GM21786 (cell line): ENCODE results near the gene DRD4.

Experiments used
- ATAC-seq: cut with Tn5 transposase; IDR thresholded peaks from one replicate; pipeline ENCODE4 v1.9.1; 2021; ENCODE audit not compliant: unreplicated experiment

DRD4 gene

GRCh38 chr11:620935-621814 is 15.9 kb upstream of the DRD4 start:
- no peak for ATAC-seq

- no peak for ATAC-seq
Observed at GRCh38 chr11:621838-622237, 15.2 kb upstream of the DRD4 start.

- ATAC-seq: no peak
Observed at GRCh38 chr11:623349-623869, 13.7 kb upstream of the DRD4 start.

- ATAC-seq: no peak
Observed at GRCh38 chr11:623999-624704, 12.9 kb upstream of the DRD4 start.

GRCh38 chr11:624705-625635 is 12.1 kb upstream of the DRD4 start, which contains the start of gene CDHR5:
CDHR5 (minus strand) TSS chr11:624955; CDS start chr11:624902, 53 bp downstream.
- no peak for ATAC-seq

GRCh38 chr11:625636-626268 is 11.3 kb upstream of the DRD4 start:
- ATAC-seq: no peak

- ATAC-seq: no peak
Observed at GRCh38 chr11:626475-627307, 10.4 kb upstream of the DRD4 start, which contains the start of gene SCT. SCT (minus strand) TSS chr11:627181; CDS start chr11:627143, 38 bp downstream.

- ATAC-seq: no peak
Observed at GRCh38 chr11:627308-627576, 9.8 kb upstream of the DRD4 start.

GRCh38 chr11:628056-628455 is 9.0 kb upstream of the DRD4 start:
- ATAC-seq: no peak

GRCh38 chr11:629237-629583 is 7.9 kb upstream of the DRD4 start:
- ATAC-seq: no peak

GRCh38 chr11:630871-631270 is 6.2 kb upstream of the DRD4 start:
- no peak for ATAC-seq

GRCh38 chr11:635945-636510 is 1.0 kb upstream of the DRD4 start:
- ATAC-seq: no peak

- no peak for ATAC-seq
Observed at GRCh38 chr11:637333-637592, 194 bp downstream of the DRD4 start.

GRCh38 chr11:637593-638521 is 788 bp downstream of the DRD4 start:
- no peak for ATAC-seq

GRCh38 chr11:638631-639331 is 1.7 kb downstream of the DRD4 start:
- no peak for ATAC-seq

- no peak for ATAC-seq
Observed at GRCh38 chr11:639332-639955, 2.4 kb downstream of the DRD4 start.

GRCh38 chr11:640021-640706 is 3.1 kb downstream of the DRD4 start:
- ATAC-seq: no peak
